ENCODE results near the gene AGXT.

- TF ChIP-seq CTCF (IDR thresholded peaks at IDR 0.05) (no peak), EP300 (IDR thresholded peaks at IDR 0.05) (no peak), POLR2A (IDR thresholded peaks at IDR 0.05) (no peak)
These were observed 21.6 kb upstream of the AGXT start for GRCh38 chr2:240846873-240847595.
